ENCODE results near the gene TBC1D22B. TPM values are rescaled to one million over a fixed set of nuclear protein-coding genes. Genes with fewer than 3 reads are reported as not detected.
A peak's percentile ranks its signal among the peaks of the same experiment; 100 is the strongest.

The TBC1D22B gene
- total and polyA plus RNA-seq, 2 donors (not counting 3 experiments of a cell fraction or from before 2014, with no cell fraction given): 13.1 to 13.6 TPM

- no peak overlapping the region for H3K9ac ChIP-seq (replicated peaks; ENCODE audit: extremely low read depth, insufficient read depth, low read length)
- ChIA-PET POLR2A (no interaction called here), CTCF (no interaction called here)
- H3K79me2 ChIP-seq (ENCODE audit: control insufficient read depth, insufficient read depth, low read length): peaks cover 33% of the 10 kb centered on the region
- peak; percentile 26 for TF ChIP-seq GATA2 (IDR thresholded peaks at IDR 0.05; ENCODE audit: insufficient read depth, insufficient read length, low read depth, low read length)
- no peak for TF ChIP-seq POLR2AphosphoS5 (IDR thresholded peaks at IDR 0.05; ENCODE audit: insufficient read depth, low read depth, low read length)
- TF ChIP-seq POLR2A (IDR thresholded peaks at IDR 0.05; ENCODE audit: low read depth, low read length): no peak
- no peak for TF ChIP-seq FOS (IDR thresholded peaks at IDR 0.05; ENCODE audit: borderline replicate concordance, insufficient read depth, low read length)
- H3K27me3 ChIP-seq (ENCODE audit: control insufficient read depth in 2 of 2, insufficient read depth in 2 of 2, low read length in 2 of 2): no peaks in the 10 kb centered on the region
- H2AFZ ChIP-seq (ENCODE audit: low read depth, low read length): no peak overlapping the region
- peak overlapping the region; percentile 38 for H3K4me2 ChIP-seq (ENCODE audit: insufficient read depth, low read length)
- peaks cover 30% of the 10 kb centered on the region for H3K4me1 ChIP-seq (ENCODE audit: control insufficient read depth, extremely low read depth, insufficient read depth, low read length)
- no TSS peak for BruUV-seq (replicated peaks)
- DNase-seq (ENCODE audit: low read depth, low spot score): peak; percentile 87
- H3K36me3 ChIP-seq (ENCODE audit: control insufficient read depth in 2 of 2, extremely low read depth in 1 of 2, insufficient read depth in 2 of 2, low read length in 2 of 2): peaks cover 0 to 7% of the 10 kb centered on the region in 2 experiments
- no peaks in the 10 kb centered on the region for H3K9me3 ChIP-seq (replicated peaks; ENCODE audit: control insufficient read depth, insufficient read depth, low read length)
- H3K4me3 ChIP-seq (replicated peaks in 1 of 3; ENCODE audit: insufficient read depth in 1 of 3, low read depth in 1 of 3, low read length in 3 of 3): no peak overlapping the region
- intact Hi-C loops (cut with micrococcal nuclease): no loop called here
- no peak overlapping the region for H3K27ac ChIP-seq (ENCODE audit: insufficient read depth, low read depth, low read length)
- dilution Hi-C loops (cut with MboI; ENCODE audit: extremely low pct_ligation_motif_present, low sequenced_read_pairs): no loop called here
- H3K9me1 ChIP-seq (replicated peaks; ENCODE audit: control insufficient read depth, extremely low read depth, insufficient read depth, low read length): no peaks in the 10 kb centered on the region
- FAIRE-seq: no peak
- H4K20me1 ChIP-seq (replicated peaks; ENCODE audit: control insufficient read depth, extremely low read depth, insufficient read depth, low read length): no peaks in the 10 kb centered on the region
These were observed 101.5 kb downstream of the TBC1D22B start for GRCh38 chr6:37359039-37359438.

GRCh38 chr6:37362101-37362828, 104.7 kb downstream of the TBC1D22B start:
- TF ChIP-seq POLR2AphosphoS5 (IDR thresholded peaks at IDR 0.05; ENCODE audit: insufficient read depth, low read depth, low read length) (no peak), MAX (IDR thresholded peaks at IDR 0.05; ENCODE audit: insufficient read depth, insufficient read length) (no peak), GATA2 (IDR thresholded peaks at IDR 0.05; ENCODE audit: insufficient read depth, insufficient read length, low read depth, low read length) (no peak)
- no peak for FAIRE-seq
- no peaks in the 10 kb centered on the region for H3K27me3 ChIP-seq (ENCODE audit: control insufficient read depth in 2 of 2, insufficient read depth in 2 of 2, low read length in 2 of 2)
- peaks cover 0 to 7% of the 10 kb centered on the region in 2 experiments for H3K36me3 ChIP-seq (ENCODE audit: control insufficient read depth in 2 of 2, extremely low read depth in 1 of 2, insufficient read depth in 2 of 2, low read length in 2 of 2)
- peaks cover 7% of the 10 kb centered on the region for H3K79me2 ChIP-seq (ENCODE audit: control insufficient read depth, insufficient read depth, low read length)
- H3K4me1 ChIP-seq (ENCODE audit: control insufficient read depth, extremely low read depth, insufficient read depth, low read length): peaks cover 29% of the 10 kb centered on the region
- peak; percentile 49 for DNase-seq (ENCODE audit: low read depth, low spot score)
- no TSS peak for BruUV-seq (replicated peaks)
- POLR2A ChIA-PET: no interaction called here
- peaks cover 3% of the 10 kb centered on the region for H4K20me1 ChIP-seq (replicated peaks; ENCODE audit: control insufficient read depth, extremely low read depth, insufficient read depth, low read length)
- intact Hi-C loops (cut with micrococcal nuclease) (no loop called here), dilution Hi-C loops (cut with MboI; ENCODE audit: extremely low pct_ligation_motif_present, low sequenced_read_pairs) (no loop called here)
- no peak overlapping the region for H3K4me2 ChIP-seq (ENCODE audit: insufficient read depth, low read length)
- no peak overlapping the region for H3K9ac ChIP-seq (replicated peaks; ENCODE audit: extremely low read depth, insufficient read depth, low read length)
- CTCF ChIA-PET: interaction anchor here (0.7 to 1.7 kb wide), 4 partner anchors 11 to 36 kb away, joined by 3 to 5 read pairs (median 4); no protein-coding TSS in a partner anchor
- H2AFZ ChIP-seq (ENCODE audit: low read depth, low read length): no peak overlapping the region
- H3K9me3 ChIP-seq (replicated peaks; ENCODE audit: control insufficient read depth, insufficient read depth, low read length): no peaks in the 10 kb centered on the region
- no peaks in the 10 kb centered on the region for H3K9me1 ChIP-seq (replicated peaks; ENCODE audit: control insufficient read depth, extremely low read depth, insufficient read depth, low read length)
- no peak overlapping the region for H3K27ac ChIP-seq (ENCODE audit: insufficient read depth, low read depth, low read length)
- no peak overlapping the region for H3K4me3 ChIP-seq (replicated peaks in 1 of 3; ENCODE audit: insufficient read depth in 1 of 3, low read depth in 1 of 3, low read length in 3 of 3)

All from endothelial cell of umbilical vein (primary cell).